Stimulated activated CD4-positive, alpha-beta T cell treated with anti-CD3 and anti-CD28 coated beads, Interleukin-12 subunit alpha, Interleukin-12 subunit beta, amount 100 ng/mL, for 48 hours (primary cell): ENCODE results near the gene DDI1.

Source experiments
- DNase-seq, 3 donors: peaks; one replicate each; pipeline ENCODE4 v3.0.0-alpha.2; 2020; ENCODE audit warnings: low read depth in 2 of 3, low spot score in 1 of 3

Gene DDI1

GRCh38 chr11:104036588-104036987, at the start of gene DDI1:
TSS of gene DDI1 (plus strand) at chr11:104036640. CDS start at chr11:104036823, 183 bp downstream.
- DNase-seq, result no peak

GRCh38 chr11:103987629-103988594, 48.5 kb upstream of the DDI1 start:
- DNase-seq, result no peak

- no peak for DNase-seq
These were observed 47.9 kb upstream of the DDI1 start for GRCh38 chr11:103988595-103988969.

GRCh38 chr11:103993507-103993906, 42.9 kb upstream of the DDI1 start:
- DNase-seq, result no peak

GRCh38 chr11:103994094-103994493, 42.3 kb upstream of the DDI1 start:
- DNase-seq, result no peak

GRCh38 chr11:103994518-103994917, 41.9 kb upstream of the DDI1 start:
- DNase-seq, result no peak

- DNase-seq, result no peak
These were observed 40.5 kb upstream of the DDI1 start for GRCh38 chr11:103995896-103996295.

- no peak for DNase-seq
These were observed 39.4 kb upstream of the DDI1 start for GRCh38 chr11:103997082-103997481.

GRCh38 chr11:103998826-103999508, 37.5 kb upstream of the DDI1 start:
- DNase-seq, result no peak

- DNase-seq, result no peak
These were observed 35.6 kb upstream of the DDI1 start for GRCh38 chr11:104000798-104001197.

GRCh38 chr11:104001561-104002056, 34.8 kb upstream of the DDI1 start:
- DNase-seq, result no peak

- DNase-seq, result no peak
These were observed 32.9 kb upstream of the DDI1 start for GRCh38 chr11:104003491-104003890.

- no peak for DNase-seq
These were observed 31.1 kb upstream of the DDI1 start for GRCh38 chr11:104005234-104005855.

- DNase-seq, result no peak
These were observed 26.7 kb upstream of the DDI1 start for GRCh38 chr11:104009744-104010143.

GRCh38 chr11:104011044-104011443, 25.4 kb upstream of the DDI1 start:
- no peak for DNase-seq

- no peak for DNase-seq
These were observed 20.6 kb upstream of the DDI1 start for GRCh38 chr11:104015649-104016415.

GRCh38 chr11:104024572-104024971, 11.9 kb upstream of the DDI1 start:
- DNase-seq, result no peak

- no peak for DNase-seq
These were observed 7.8 kb upstream of the DDI1 start for GRCh38 chr11:104028476-104029263.

- no peak for DNase-seq
These were observed 3.3 kb upstream of the DDI1 start for GRCh38 chr11:104033134-104033533.

- DNase-seq, result no peak
These were observed 2.9 kb upstream of the DDI1 start for GRCh38 chr11:104033561-104033960.
